Chondrocyte (in vitro differentiated cells): Measurements from ENCODE around the gene LMNTD2. TPM values are rescaled to one million over a fixed set of nuclear protein-coding genes. Genes with fewer than 3 reads are reported as not detected.
A peak's percentile ranks its signal among the peaks of the same experiment; 100 is the strongest.

Source experiments
- DNase-seq: peaks from one replicate; pipeline ENCODE4 v3.0.0; 2021; ENCODE audit warnings: mixed read lengths, low spot score
- H3K27ac Mint-ChIP-seq: one replicate; pipeline ENCODE4 v1.8.0; 2021; ENCODE audit warnings: mild to moderate bottlenecking, moderate library complexity, mixed read lengths; ENCODE audit not compliant: unreplicated experiment
- H3K27me3 Mint-ChIP-seq: 2 replicates; pipeline ENCODE4 v1.8.0; 2021; ENCODE audit warnings: low read depth, mixed read lengths
- H3K36me3 Mint-ChIP-seq: 2 replicates; pipeline ENCODE4 v1.8.0; 2021; ENCODE audit warnings: low read depth, mixed read lengths
- H3K4me1 Mint-ChIP-seq: 2 replicates; pipeline ENCODE4 v1.8.0; 2021; ENCODE audit warnings: low read depth, mild to moderate bottlenecking, mixed read lengths
- H3K4me3 Mint-ChIP-seq: one replicate; pipeline ENCODE4 v1.8.0; 2021; ENCODE audit warnings: mild to moderate bottlenecking, moderate library complexity, mixed read lengths; ENCODE audit not compliant: unreplicated experiment
- H3K9me3 Mint-ChIP-seq: 2 replicates; pipeline ENCODE4 v1.8.0; 2021; ENCODE audit warnings: low read depth, mixed read lengths
- total RNA-seq: library from RNA; stranded (reverse); gene quantifications from 3 replicates; pipeline ENCODE4 v1.2.1, GENCODE V29; 2021
- TF ChIP-seq, protein P1 (sequence below): fragments of 200-600 bp; sonication (generic); IDR thresholded peaks from 2 replicates; pipeline ENCODE4 v1.5.0; 2021; ENCODE audit warnings: antibody characterized with exemption, mild to moderate bottlenecking, moderate library complexity

LMNTD2 gene
- total RNA-seq, 1 donor from 2014 or later, result 5.5 TPM

DNA sequence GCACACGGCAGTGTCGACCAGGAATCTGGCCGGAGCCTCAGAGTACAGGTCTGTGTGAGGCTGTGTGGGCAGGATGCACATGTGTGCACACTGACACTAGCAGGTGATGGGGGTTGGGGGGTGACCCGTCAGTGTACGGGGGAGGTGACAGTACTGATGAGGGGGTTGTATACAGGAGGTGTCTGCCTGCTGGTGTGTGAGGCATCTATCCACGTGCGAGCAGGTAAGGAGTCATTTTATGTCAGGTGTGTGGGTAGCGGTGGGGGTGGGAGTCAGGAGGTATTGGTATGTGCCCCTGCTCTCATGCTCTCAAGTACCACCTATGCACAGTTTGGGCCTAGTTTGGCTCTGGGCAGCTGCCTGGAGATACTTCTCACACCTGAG lies 11.3 kb upstream of the LMNTD2 start:
- Mint-ChIP-seq H3K4me3 (no peak overlapping the region), H3K9me3 (no peaks in the 10 kb centered on the region)

DNA sequence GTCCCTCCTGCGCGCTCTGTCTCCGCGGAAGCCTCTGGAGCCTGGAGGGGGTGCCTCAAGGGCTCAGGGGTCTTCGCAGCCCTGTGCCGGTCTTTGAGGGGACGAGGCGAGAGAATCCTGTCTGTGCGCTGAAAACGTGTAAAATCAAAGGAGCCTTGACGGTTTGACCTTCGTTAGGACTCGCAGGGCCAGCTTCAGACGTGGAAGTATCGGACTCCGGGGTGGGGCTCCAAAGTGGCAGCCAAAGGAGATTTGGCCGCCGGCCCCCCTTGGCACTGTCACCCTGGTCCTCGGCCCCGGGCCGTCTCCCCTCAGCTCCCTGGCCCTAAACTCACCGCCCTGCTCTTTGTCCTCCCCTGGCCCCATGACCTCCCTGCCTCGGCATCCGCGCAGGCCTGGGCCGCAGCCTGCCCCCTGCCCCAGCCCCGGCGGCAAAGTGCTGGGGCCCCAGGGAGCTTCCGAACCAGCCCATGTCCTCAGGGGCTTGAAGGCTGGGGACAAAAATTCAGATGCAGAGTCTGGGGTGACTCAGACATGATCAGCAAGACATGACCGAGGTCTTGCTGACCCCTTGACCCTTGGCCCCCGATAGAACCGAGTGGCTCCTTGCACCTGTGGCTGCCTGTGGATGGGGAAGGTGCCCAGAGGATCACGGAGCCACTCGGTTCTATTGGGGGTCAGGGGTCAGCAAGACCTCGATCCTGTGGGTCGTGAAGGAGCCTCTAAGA lies 8.8 kb upstream of the LMNTD2 start:
- no peaks in the 10 kb centered on the region for H3K9me3 Mint-ChIP-seq
- peaks cover 19% of the 10 kb centered on the region for H3K4me1 Mint-ChIP-seq
- H3K27me3 Mint-ChIP-seq, result no peaks in the 10 kb centered on the region
- H3K4me3 Mint-ChIP-seq, result peak overlapping the region; percentile 70
- H3K36me3 Mint-ChIP-seq, result no peaks in the 10 kb centered on the region
- H3K27ac Mint-ChIP-seq, result peak overlapping the region; percentile 61
- TF ChIP-seq, protein P1, sequence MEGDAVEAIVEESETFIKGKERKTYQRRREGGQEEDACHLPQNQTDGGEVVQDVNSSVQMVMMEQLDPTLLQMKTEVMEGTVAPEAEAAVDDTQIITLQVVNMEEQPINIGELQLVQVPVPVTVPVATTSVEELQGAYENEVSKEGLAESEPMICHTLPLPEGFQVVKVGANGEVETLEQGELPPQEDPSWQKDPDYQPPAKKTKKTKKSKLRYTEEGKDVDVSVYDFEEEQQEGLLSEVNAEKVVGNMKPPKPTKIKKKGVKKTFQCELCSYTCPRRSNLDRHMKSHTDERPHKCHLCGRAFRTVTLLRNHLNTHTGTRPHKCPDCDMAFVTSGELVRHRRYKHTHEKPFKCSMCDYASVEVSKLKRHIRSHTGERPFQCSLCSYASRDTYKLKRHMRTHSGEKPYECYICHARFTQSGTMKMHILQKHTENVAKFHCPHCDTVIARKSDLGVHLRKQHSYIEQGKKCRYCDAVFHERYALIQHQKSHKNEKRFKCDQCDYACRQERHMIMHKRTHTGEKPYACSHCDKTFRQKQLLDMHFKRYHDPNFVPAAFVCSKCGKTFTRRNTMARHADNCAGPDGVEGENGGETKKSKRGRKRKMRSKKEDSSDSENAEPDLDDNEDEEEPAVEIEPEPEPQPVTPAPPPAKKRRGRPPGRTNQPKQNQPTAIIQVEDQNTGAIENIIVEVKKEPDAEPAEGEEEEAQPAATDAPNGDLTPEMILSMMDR, result no peak
- DNase-seq, result no peak

More for the DNA sequence above, 11.3 kb upstream of the LMNTD2 start:
- TF ChIP-seq, protein P1, result no peak
- Mint-ChIP-seq H3K4me1 (peaks cover 23% of the 10 kb centered on the region), H3K36me3 (no peaks in the 10 kb centered on the region), H3K27me3 (no peaks in the 10 kb centered on the region), H3K27ac (no peak overlapping the region)
- DNase-seq, result no peak

DNA sequence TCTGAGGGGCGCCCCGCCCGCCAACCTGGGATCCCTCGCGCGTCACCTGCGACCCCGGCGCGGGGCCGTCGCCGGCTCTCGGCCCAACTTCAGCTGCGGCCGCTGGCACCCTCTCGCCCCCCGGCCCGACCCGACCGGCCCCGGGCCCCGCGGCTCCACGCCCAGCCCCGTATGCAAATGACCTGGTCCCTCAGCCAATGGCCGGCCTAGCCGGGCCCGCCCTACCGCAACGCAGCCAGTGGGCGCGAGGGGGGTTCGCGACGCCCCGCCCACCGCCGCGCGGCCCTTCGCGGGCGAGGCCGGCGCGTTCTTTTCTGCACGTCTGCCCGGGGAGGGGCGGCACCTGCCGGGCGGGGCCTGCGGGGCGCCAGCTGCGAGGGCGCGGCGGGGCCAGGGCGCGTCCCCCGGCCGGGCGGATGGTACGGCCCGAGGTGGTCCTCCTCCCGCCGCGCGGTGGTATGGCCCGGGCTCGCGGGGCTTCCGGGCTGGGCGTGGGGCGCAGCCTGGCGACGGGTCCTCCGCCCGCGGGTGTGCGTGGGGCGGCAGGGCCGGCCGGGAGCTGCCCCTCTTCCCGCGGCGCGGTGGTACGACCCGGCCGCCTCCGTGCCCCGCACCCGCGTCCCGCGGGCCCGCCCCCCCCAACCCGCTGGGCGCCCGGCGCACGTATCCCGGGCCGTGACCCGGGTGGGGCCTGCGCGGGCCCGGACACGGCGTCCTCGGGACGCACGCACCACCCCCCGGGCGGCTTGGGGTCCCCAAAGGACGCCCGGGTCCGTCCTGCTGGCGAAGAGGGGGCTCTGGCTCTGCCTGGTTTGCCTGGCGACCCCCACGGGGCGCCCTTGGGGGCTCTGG lies 8.0 kb upstream of the LMNTD2 start:
- Mint-ChIP-seq H3K9me3 (no peaks in the 10 kb centered on the region), H3K27ac (peak overlapping the region; percentile 61), H3K4me3 (peak overlapping the region; percentile 70), H3K36me3 (no peaks in the 10 kb centered on the region), H3K27me3 (no peaks in the 10 kb centered on the region), H3K4me1 (peaks cover 15% of the 10 kb centered on the region)
- TF ChIP-seq, protein P1, result no peak
- DNase-seq, result no peak

DNA sequence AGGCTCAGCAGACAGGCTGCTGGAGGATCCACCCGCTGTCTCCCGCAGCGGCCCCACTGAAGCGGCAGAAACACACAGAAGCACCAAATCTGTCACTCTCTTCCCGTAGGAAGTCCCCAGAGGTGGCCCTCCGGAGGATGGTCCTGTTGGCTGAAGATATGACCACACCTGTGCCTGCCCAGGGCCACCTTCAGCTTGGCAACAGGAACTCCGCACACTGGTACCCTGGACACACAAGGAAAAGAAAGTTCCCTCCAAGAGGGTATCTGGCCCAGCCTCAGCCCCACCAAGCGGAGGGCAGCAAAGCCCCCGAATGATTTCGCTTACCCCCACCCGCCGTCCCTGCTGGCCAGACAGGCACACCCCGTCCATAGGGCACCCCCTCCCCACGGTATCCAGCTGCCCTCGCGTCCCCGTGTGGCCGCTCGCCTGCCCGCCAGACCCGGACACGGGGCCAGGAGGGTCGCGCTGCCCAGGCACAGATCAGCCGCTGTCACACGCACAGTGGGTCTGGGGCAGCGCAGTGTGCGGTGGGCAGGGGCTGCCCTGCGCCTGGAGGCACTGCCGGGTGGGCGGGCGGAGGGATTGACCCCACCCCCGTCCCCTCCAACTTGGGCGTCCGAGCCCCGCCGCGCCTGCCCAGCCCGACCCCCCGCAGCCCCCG lies 7.2 kb upstream of the LMNTD2 start:
- Mint-ChIP-seq H3K36me3 (no peaks in the 10 kb centered on the region), H3K27ac (peak overlapping the region; percentile 65), H3K4me1 (peaks cover 15% of the 10 kb centered on the region), H3K4me3 (peak overlapping the region; percentile 87), H3K9me3 (no peaks in the 10 kb centered on the region), H3K27me3 (no peaks in the 10 kb centered on the region)
- TF ChIP-seq, protein P1, result no peak
- DNase-seq, result peak; percentile 87

DNA sequence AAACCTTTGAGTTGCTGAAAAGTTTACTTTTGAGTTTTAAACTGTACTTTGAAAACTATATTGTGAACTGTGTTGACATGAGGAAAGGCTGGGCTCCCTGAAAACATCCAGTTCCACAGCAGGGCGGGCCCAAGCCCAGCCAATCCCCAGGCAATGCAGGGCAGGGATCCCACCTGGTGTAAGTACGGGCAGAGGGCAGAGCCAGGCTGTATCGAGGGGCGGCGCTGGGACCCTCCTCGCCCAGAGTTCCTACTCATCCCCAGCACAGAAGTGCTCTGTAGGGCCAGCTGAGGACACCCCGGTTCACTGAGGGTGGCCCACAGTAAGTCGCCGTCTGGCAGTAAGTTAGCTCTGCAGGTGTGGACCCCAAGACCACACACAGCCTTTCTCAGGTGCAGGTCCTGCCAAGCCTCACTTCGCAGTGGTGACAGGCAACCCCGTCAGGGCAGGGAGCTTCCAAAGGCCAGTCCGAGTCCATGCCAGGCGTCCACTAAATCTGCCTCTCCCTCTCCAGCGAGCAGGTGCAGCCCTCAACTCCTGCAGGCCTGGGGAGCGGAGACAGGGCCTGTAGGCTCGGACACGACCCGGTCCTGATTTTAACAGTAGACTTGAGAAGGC lies 6.6 kb upstream of the LMNTD2 start:
- Mint-ChIP-seq H3K27me3 (no peaks in the 10 kb centered on the region), H3K4me3 (peak overlapping the region; percentile 87), H3K27ac (no peak overlapping the region), H3K9me3 (no peaks in the 10 kb centered on the region), H3K4me1 (peaks cover 15% of the 10 kb centered on the region), H3K36me3 (no peaks in the 10 kb centered on the region)
- TF ChIP-seq, protein P1, result no peak
- DNase-seq, result no peak
